GM19240 (cell line): ENCODE measurements around the gene ENTREP3.
"Not testable (repeated sequence)": the region's sequence is repeated elsewhere in the genome, so short reads cannot be mapped to it uniquely, and the experiment has no call there.

Source experiments
- DNase-seq: peaks from one replicate; pipeline ENCODE4 v3.0.0; 2011; ENCODE audit warnings: low spot score; ENCODE audit not compliant: insufficient read length

ENTREP3 gene

DNA sequence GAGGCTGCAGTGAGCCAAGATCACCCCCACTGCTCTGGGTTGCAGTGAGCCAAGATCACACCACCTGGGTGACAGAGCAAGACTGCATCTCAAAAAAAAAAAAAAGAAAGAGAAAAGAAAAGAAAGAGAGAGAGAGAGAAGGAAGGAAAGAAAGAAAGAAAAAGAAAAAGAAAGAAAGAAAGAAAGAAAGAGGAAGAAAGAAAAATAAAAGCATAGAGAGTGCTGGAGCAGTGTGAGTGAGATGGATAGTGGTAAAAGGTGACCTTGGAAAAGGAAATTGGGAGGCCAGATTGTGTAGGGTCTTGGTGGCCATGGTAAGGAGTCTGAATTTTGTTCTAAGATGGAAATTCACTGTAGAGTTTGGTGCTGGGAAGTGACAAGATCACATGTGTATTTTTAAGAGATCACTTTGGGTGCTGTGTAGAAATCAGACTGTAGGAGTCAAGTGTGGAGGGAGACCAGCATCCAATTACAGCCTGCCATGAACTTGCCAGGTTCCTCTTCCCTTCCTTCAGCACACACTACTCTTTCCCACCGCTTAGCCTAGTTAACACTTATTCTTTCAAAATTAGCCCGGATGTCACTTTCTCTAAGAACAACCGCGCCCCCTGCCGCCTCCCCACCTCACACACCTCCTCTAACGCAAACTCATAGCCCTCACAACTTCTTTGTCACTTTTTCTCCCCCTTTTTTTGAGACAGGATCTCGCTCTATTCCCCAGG is 28.9 kb downstream of the ENTREP3 start:
- DNase-seq: peak; percentile 76

GRCh38 chr1:155225404-155225759 is 29.9 kb downstream of the ENTREP3 start:
- not testable (repeated sequence) for DNase-seq

- no peak for DNase-seq
Measured at GRCh38 chr1:155223047-155223446, 32.2 kb downstream of the ENTREP3 start.

DNA sequence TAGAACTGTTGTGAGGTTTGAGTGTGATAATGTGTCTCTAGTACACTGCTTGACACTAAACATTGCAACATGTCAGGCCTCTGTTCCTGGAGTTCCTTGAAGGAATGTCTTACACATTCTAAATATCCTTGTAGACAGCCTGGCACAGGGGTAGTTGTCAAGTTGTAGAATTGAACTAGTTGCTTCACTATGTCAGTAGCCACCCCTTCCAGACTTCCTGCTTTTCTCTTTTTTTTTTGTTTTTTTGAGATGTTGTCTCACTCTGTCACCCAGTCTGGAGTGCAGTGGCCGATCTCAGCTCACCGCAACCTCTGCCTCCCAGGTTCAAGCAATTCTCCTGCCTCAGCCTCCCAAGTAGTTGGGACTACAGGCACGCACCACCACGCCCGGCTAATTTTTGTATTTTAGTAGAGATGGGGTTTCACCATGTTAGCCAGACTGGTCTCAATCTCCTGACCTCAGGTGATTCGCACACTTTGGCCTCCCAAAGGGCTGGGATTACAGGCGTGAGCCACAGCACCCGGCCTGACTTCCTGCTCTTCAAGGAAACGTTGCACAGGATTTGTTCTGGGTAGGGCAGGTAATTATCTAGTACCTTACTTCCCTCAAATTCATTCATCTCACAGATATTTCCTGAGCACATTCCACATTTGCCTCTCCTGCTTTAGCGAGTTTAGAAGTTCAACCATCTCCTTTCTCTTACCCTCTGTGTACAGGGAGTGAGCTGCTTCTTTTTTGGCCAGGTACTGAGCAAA is 34.9 kb downstream of the ENTREP3 start:
- DNase-seq: not testable (repeated sequence)

DNA sequence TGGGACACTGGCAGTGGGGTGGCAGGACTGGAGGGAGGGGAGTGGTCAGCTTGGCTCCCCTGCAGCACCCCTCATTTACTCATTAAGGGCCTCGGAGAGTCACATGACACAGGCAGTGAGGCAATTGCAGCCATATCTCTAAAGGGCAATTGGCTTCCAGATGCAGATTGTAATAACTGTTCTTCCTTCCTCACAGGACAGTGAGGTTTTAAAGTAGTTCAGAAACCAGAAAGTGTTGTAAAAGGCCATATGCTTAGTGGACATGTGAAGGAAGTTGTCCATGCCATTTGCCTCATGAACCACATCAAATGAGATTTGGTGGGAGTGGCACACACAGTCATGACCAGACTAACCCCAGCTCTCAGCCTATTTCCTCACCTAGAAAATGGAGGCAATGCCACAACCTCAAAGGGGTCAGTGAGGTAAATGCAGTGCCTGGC is 35.7 kb downstream of the ENTREP3 start:
- no peak for DNase-seq

DNA sequence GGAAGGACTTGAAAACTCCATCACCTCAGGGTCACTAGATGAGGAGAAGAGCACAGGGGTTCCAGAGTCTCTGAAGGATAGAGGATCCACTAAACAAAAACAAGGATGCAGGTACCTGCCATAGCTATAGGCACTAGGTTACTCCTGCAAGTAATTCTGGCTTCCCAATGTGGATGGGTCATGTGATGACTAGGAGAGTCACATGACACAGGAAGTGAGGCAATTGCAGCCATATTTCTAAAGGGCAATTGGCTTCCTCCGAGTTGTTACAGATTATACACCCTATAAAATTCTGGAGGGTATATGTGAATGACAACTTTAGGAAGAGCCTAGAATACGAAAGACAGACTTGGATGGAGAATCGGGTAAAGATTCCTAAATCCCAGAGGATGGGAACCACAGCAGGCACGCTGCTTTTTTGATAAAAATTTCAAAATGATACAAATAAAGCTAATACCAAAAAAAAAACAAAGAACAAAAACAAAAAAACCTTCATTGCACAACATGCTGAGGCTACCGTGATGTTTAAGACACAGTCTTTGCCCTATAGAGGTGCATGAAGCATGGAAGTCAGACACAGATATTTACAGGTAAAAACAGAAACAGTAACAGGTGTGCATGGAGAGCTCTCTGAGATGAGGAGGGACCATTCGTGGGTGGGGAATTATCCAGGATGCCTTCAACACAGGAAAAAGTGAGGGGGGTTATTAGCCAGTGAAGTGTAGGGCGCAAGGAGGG is 36.3 kb downstream of the ENTREP3 start:
- DNase-seq: no peak

DNA sequence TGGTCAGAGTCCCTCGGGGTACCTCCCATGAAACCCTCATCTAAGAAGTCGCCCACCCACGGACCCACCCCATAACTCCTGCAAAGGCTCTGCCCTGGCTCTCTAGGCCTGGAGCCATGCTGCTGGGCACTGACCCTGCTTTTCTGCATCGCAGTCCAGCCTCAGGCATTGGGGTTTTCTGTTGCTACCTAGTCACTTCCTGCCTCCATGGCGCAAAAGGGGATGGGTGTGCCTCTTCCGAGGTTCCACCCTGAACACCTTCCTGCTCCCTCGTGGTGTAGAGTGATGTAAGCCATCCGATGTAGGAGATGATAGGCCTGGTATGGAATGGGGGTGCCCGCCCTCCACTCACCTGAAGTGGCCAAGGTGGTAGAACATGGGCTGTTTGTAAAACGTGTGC is 40.6 kb downstream of the ENTREP3 start:
- DNase-seq: not testable (repeated sequence)

DNA sequence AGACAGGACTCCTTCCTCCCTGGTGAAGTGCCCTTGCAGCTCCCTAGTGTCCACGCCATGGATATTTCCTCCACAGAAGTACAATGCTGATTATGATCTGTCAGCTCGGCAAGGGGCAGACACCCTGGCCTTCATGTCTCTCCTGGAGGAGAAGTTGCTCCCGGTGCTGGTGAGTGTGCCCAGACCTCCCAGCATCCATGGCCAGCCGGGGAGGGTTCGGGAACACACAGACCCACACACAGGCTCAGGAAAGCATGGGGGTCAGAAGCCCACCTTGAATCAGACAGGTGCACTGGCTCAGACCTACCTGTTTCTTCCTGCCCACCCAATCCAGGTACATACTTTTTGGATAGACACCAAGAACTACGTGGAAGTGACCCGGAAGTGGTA is 43.2 kb downstream of the ENTREP3 start:
- DNase-seq: not testable (repeated sequence)

GRCh38 chr1:155211381-155212050 is 43.8 kb downstream of the ENTREP3 start:
- DNase-seq: not testable (repeated sequence)

- DNase-seq: no peak
Measured at GRCh38 chr1:155210314-155211104, 44.8 kb downstream of the ENTREP3 start.

- no peak for DNase-seq
Measured at GRCh38 chr1:155209312-155209721, 46.0 kb downstream of the ENTREP3 start.

- peak; percentile 83 for DNase-seq
Measured at GRCh38 chr1:155208541-155209311, 46.6 kb downstream of the ENTREP3 start, which contains the start of gene MTX1. MTX1 (plus strand) TSS chr1:155208695; CDS start chr1:155208805, 110 bp downstream.

DNA sequence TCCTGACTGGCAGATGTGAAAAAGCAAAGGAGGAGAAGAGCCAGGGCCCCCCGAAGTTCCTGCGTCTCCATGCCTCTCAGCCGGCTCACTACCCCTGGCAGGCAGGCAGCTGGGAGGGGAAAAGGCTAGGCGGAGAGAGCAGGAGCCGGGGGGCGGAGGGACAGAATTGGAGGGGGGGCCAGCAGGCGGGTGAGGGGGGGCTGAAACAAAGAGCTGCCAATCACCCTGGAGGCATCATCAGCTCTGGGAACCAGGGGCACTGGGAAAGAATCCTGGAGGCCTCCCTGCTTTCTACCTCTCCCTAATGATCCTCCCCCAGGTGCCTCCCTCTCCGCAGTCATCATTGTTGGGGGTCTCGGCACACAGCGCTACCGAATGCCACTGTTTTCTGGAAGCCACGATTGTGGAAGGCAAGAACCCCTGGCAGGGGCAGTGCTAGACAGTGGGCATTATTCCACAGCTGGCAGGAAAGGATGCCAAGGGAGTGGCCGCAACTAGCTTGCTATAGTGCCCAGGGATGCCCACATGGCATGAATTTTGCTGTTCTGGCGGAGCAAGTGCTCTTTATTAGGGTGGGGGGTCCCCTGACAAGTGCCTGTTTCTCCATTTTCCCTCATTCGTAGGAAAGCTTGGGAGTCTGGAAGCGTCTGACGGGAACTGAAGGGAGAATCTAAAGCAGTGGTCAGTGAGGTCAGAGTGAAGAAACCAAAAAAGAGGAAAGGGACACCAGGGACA is 47.3 kb downstream of the ENTREP3 start, which contains the start of gene THBS3:
THBS3 (minus strand) TSS at position 92 of the 735 bp plus-strand sequence; CDS start at position 71, 21 bp downstream.
- DNase-seq: no peak

DNA sequence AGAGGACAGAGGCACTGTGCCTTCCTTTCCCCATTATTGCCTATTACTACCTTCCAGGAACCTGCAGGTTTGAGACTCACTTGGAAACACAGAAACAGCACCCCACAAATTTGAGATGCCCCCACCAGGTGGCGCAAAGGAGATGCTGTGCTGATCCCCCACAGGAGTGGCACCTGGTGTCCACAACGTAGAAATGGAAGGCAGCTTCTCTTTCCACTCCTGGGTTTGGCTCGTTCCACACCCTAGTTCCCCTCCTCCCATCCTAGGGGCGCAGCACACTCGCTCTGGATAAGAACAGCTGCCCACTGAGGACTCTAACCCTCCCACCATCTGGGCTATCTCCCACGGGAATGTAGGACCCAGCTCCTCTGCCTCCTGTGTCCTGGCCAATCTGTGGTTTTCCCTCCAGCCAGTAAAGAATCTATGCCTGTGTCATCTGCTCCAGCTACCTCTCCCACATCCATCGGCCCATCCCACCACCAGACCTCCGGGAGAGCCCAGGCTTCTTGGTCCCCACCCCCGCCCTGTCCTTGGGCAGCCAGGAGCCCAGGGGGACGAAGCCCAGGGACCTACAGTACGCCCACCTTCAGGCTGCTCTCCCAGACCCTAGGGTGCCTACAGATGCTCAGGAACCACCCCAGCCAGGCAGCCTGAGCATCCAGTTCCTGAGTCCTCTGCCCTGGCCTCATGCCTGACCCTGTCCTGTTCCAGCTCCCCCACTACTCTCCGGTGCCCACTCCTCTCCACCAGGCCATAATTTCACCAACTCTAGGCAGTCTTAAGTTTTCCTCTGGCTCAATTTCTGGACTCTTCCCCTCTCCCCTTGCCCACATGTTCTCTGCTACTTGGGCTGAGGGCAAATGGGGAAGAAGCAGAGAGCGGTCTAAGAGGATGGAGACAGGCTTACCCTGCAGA is 48.1 kb downstream of the ENTREP3 start:
- DNase-seq: peak; percentile 79

GRCh38 chr1:155205969-155206593 is 49.2 kb downstream of the ENTREP3 start:
- DNase-seq: no peak

GRCh38 chr1:155205035-155205434 is 50.2 kb downstream of the ENTREP3 start:
- DNase-seq: no peak

DNA sequence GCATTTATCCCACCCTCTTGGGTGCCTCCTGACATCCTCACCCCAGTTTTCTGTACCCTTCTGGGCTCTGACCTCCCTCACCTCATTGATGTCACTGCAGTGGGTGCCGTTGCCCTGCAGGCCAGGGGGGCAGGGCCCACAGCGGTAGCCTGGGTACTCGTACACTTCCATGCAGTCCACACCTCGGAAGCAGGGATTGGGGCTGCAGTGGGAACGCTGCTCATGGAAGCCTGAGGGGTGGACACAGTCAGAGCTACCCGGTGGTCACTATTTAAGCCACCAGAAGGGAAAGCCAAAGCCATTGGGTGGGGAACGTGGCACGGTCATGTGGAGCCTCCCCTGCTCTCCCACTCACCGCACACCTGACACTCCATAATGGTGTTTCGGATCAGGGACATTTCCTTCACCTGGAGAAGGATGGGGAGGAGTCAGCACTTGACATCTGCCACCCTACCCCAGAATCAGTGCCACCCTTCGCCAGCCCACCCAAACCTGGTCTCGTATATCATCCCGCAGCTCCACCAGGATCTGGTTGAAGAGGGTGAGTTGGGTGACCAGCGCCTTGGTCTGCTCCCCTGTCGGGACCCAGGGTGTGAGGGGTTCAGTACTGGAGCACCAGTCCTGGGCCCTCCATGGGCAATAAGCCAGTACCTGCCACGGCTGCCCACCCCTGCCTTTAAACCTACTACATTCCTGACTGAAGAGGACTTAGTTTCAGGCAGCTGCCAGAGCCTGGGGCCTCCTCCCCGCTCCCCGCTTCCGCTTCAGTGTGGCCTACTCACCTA is 52.4 kb downstream of the ENTREP3 start:
- no peak for DNase-seq
